ENCODE data around the gene PRR35.

PRR35 gene

GRCh38 chr16:546909-547770 is 13.1 kb upstream of the PRR35 start:
- DNase-seq: peak in 18 of 56 donors; percentile 5 to 60 (median 29)

DNA sequence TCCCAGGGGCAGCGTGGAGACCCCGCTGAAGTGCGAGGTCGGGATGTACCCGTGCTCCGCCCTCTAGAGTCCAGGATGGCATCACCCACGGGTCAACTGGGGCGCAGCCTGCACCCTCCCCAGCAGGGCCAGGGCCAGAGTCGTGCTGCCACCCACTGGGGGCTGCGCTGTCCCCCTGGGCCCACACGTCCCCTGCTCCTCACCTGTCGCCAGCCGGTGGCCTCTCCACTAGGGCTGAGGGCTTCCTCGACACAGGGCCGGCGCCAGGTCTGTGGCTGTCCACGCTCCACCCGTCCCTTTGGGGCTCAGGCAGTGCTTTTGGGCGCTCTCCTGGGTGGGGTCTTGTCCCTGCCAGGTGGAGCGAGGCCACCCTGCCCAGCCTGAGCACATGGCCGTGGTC is 11.6 kb upstream of the PRR35 start:
- DNase-seq: no peak

DNA sequence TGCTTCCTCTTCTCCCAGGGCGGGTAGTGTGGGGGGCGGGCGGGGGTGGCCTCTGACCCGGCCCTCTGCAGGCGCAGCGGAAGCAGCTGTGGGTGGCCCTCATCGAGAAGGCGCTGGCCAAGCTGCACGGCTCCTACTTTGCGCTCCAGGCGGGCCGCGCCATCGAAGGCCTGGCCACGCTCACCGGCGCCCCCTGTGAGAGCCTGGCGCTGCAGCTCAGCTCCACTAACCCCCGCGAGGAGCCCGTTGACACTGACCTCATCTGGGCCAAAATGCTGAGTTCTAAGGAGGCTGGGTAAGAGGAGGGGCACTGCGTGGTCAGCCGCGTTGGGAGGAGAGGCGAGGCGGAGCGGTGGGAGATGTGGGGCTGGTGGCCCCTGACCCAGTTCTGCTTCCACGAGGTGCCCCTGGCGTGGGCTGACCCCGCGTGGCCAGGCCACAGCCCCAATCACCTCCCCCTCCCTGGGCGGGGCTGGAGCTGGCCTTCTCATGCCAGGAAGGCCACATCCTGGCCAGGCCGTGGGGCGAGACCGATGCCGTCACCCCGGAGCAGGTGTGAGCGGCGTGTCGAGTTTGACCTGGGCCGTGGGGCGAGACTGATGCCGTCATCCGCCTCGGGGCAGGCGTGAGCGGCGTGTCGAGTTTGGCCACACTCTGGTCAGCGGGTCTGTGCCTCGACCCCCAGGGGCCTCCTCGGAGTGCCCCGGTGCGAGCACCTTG is 10.5 kb upstream of the PRR35 start:
- no peak for DNase-seq

GRCh38 chr16:551210-551609 is 9.0 kb upstream of the PRR35 start:
- no peak for DNase-seq

GRCh38 chr16:552171-552570 is 8.0 kb upstream of the PRR35 start:
- DNase-seq: no peak

GRCh38 chr16:553601-554296 is 6.4 kb upstream of the PRR35 start:
- no peak for DNase-seq

DNA sequence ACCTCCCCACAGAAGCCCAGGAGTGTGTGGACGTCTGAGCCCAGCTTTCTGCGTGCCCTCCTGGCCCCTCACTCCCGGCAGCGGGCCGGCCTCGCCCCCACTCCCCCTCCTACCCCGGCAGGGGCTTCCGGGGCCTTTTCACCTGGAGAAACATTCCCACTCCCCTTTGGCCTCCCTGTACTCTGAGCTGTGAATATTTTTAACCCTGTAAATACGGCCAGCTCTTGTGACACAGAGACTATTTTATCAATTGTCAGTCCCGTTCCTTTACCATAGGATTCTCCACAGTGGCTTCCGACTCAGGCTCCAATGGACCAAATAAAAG is 5.9 kb upstream of the PRR35 start:
- DNase-seq: no peak

DNA sequence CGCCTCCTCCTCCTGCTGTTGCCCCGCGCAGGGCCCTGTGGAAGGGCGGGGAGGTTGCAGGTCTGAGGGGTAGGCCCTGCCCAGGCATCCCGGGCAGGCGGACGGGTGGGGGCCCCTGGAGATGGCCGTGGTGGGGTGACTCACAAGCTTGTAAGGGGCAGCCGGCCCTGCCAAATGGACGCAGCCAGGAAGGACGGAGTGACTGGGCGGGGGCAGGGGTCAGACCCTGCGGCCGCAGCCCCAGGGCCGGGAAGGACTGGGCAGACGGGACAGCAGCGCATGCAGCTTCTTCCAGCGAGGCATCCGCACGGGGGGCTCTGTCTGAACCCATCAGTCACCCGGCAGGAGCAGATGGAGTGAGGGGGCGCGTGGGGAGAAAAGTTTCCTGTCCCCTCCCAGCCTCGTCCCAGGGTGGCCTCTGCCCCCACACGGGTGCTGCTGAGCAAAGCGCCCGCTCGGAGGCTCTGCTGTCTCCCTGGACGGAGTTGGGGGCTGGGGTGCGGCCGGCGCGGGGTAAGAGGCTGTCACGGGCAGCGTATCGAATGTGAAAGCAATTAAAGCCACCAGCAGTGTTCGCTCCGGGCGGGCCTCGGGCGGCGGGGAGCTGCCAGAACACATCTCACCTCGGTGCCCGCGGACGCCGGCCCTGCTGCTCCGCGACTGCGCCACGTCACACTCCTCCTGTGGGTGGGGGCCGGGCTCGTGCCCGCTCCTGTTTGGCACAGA is 5.4 kb upstream of the PRR35 start:
- DNase-seq: no peak

GRCh38 chr16:555528-556473 is 4.4 kb upstream of the PRR35 start:
- no peak for DNase-seq

DNA sequence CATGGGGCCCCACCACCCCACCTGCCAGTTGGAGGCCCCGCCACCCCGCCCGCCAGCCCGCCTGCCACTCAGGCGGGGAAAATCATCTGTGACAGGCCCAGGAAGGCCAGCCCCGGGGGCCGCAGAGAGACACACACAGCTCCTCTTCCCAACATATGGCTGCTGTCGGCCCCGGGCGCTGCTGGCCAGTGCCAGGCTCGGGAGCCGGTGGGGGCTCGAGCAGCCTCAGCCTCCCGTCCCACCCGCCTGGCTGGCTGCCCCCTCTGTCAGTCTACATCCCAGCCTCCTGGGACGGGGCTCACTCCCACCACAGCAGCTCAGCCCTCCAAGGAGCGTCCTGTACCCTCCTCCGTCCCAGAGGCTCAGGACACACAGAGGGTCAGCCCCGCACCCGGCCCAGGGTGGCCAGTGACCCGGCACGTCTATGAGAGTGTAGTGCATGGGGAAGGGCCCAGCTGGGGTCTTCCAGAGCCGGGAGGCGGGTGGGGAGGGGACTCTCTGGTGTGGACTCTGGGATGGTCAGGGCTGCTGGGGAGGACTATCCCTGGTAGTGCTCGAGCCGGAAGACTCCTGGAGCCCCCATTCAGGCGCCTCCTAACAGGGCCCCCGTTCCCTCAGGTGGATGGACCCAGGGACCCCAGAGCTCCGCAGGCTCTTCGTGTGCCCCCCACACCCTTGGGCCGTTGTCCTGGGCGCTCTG is 3.6 kb upstream of the PRR35 start:
- no peak for DNase-seq

- no peak for DNase-seq
These were observed 2.5 kb upstream of the PRR35 start for GRCh38 chr16:557463-558297.

DNA sequence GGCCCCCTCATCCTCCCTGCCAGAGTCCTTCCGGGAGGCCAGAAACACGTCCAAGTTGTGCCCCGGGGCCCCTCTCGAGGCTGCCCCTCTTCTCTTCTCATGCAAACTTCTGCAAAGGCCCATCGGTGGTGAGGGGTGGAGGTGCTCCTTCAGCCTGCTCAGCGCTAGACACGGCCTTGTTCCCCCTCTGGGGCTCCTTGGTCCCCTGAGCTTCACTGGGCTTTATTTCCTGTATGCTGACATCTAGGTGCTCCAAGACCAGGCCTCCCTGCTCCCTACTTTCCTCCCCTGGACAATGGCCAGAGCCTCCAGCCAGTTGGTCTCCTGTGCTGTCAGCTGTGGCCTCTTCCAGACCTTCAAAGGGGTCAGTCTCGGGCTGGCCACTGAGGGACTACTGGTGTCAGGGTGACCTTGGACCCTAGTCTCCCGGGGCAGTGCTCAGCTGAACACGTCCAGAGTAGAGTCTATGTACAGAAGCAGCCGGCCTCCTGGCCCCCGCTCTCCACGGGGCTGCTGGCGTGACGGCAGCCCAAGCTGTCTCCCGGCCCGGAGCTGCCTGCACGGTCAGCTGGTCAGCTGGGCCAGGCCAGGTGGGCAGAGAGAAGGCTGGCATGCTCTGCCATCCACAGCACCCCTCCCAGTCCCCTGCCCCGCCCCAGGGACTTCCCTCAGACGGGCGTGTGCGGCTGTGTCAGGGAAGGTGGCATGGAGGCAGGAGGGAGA is 1.7 kb upstream of the PRR35 start:
- no peak for DNase-seq

DNA sequence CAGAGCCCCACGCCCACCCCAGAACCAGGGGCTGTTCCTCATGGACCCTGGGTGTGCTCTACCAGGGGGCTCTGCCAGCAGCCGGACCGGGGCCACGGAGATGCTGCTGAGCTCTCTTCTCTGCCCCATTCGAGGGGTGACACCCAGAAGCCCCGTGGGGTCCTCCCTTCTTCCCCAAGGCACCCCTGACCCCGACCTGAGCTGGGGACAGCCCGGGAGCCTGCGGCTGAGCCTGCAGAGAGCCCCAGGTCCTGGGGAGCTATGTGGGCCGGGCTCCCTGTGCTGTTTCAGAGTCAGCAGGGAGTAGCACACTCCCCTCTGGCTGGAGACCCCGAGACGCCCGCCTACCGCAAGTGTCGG is 1.2 kb upstream of the PRR35 start:
- DNase-seq: no peak

GRCh38 chr16:559411-560203 is 587 bp upstream of the PRR35 start:
- DNase-seq: no peak

- DNase-seq: no peak
These were observed 663 bp downstream of the PRR35 start for GRCh38 chr16:560701-561412.

- DNase-seq: no peak
These were observed 1.2 kb downstream of the PRR35 start for GRCh38 chr16:561413-561794.
